ENCODE data around the gene RARS1.

The RARS1 gene

DNA sequence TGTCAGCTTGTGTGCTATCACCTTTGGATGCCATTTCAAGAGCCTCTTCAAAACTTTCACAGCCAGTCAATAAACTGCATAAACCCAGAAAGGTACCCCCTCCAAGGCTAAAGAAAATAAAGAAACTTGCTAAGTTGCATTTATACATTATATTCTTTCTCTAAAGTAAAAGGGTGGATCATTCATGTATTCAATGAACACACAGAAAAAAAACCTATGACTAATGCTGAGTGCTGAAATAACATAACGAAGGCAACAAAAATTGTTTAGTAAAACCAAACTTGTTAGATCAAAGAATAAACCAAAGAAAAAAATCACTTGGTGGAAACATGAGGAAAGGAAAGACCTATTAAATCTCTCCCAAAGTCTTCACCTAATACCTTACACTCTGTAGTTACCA is 77.7 kb downstream of the RARS1 start:
- no peak for DNase-seq

DNA sequence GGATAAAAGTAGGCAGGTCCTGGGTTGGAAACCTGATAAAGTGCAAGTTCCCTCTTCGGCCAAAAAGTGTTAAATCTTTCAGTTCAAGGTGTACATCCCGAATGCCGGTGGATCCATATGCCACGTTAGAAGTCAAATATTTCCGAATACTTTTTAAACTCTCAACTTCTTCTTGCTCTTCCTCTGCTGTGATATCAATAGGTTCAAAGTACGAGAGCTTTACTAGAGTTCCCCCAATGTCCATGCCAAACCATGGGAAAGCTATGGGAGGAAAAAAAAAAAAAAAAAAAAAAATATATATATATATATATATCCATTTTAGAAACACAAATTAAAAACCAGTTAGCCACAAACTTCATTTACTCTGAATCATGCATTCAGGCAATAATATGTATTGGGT is 82.5 kb downstream of the RARS1 start:
- no peak for DNase-seq
